HepG2 (cell line): ENCODE data around the gene ACSS1. TPM values are rescaled to one million over a fixed set of nuclear protein-coding genes. Genes with fewer than 3 reads are reported as not detected.

ENCODE experiments used
- GABPA ChIP-seq, 2 experiments: IDR thresholded peaks; 2 replicates each; pipeline ENCODE4 v1.6.1; 2011 to 2016; ENCODE audit warnings: low read depth in 2 of 2, low read length in 1 of 2, missing biosample characterization in 1 of 2, missing genetic modification characterization in 1 of 2
- GTF2F1 ChIP-seq: fragments of 150-350 bp; IDR thresholded peaks from 2 replicates; pipeline ENCODE4 v1.6.1; 2014; ENCODE audit warnings: low read length
- NBN ChIP-seq: fragments of 450-650 bp; conservative IDR thresholded peaks from 2 replicates; pipeline ENCODE4 v1.6.1; 2017
- SCMH1 ChIP-seq: sonication (generic); formaldehyde crosslinking; IDR thresholded peaks from 2 replicates; pipeline ENCODE4 v1.9.0; 2021; ENCODE audit warnings: missing genetic modification reagents, mild to moderate bottlenecking, borderline replicate concordance
- TSC22D2 ChIP-seq: sonication (generic); formaldehyde crosslinking; IDR thresholded peaks from 2 replicates; pipeline ENCODE4 v1.5.1; 2020; ENCODE audit warnings: missing genetic modification reagents, mild to moderate bottlenecking, borderline replicate concordance
- ZEB1 ChIP-seq: IDR thresholded peaks from 2 replicates; pipeline ENCODE4 v1.6.1; 2012; ENCODE audit warnings: mild to moderate bottlenecking, low read depth, inconsistent platforms; ENCODE audit not compliant: insufficient replicate concordance
- ZMYM2 ChIP-seq: sonication (generic); formaldehyde crosslinking; IDR thresholded peaks from 2 replicates; pipeline ENCODE4 v1.8.0; 2022; ENCODE audit warnings: mild to moderate bottlenecking, missing genetic modification reagents
- ZNF10 ChIP-seq: sonication (generic); formaldehyde crosslinking; IDR thresholded peaks from 2 replicates; pipeline ENCODE4 v1.4.0; 2020; ENCODE audit warnings: mild to moderate bottlenecking, low read depth, missing genetic modification reagents, borderline replicate concordance
- ZNF30 ChIP-seq: sonication (generic); formaldehyde crosslinking; IDR thresholded peaks from 2 replicates; pipeline ENCODE4 v1.5.0; 2020; ENCODE audit warnings: mild to moderate bottlenecking, missing genetic modification reagents
- ZNF318 ChIP-seq: sonication (generic); formaldehyde crosslinking; IDR thresholded peaks from 2 replicates; pipeline ENCODE4 v1.4.0; 2020; ENCODE audit warnings: mild to moderate bottlenecking, missing genetic modification reagents
- ZNF781 ChIP-seq: sonication (generic); formaldehyde crosslinking; IDR thresholded peaks from 2 replicates; pipeline ENCODE4 v1.5.1; 2020; ENCODE audit warnings: borderline replicate concordance, mild to moderate bottlenecking, missing genetic modification reagents; ENCODE audit errors: not compliant biosample characterization
- ZNF792 ChIP-seq: IDR thresholded peaks from 2 replicates; pipeline ENCODE4 v1.6.1; 2016
- ZNF816 ChIP-seq: sonication (generic); formaldehyde crosslinking; IDR thresholded peaks from 2 replicates; pipeline ENCODE4 v1.8.0; 2022; ENCODE audit warnings: missing genetic modification reagents, mild to moderate bottlenecking, borderline replicate concordance
- polyA plus RNA-seq, 8 experiments: library from polyadenylated mRNA; depleted of rRNA in 3 of 8; stranded (reverse) in 7 of 8; unstranded in 1 of 8; fragments of >200 nt; fragmentation: Illumina TruSeq in 4 of 8; extraction: Trizol in 4 of 8; gene quantifications; 2 replicates each; pipeline versions ENCODE4 v1.2.1 to v1.2.3, GENCODE V29; 2011 to 2016; ENCODE audit warnings: low read depth in 4 of 8, missing spikeins in 1 of 8, mixed read lengths in 1 of 8; ENCODE audit not compliant: insufficient read depth in 1 of 8
- total RNA-seq, 5 experiments: library from RNA; depleted of rRNA; stranded (reverse); fragments of >200 nt; fragmentation: Illumina TruSeq; extraction: Trizol; gene quantifications; 2 replicates each; pipeline ENCODE4 v1.2.3, GENCODE V29; 2016; ENCODE audit warnings: low read depth in 1 of 5
- TF ChIP-seq, protein P1 (sequence below): IDR thresholded peaks from 2 replicates; pipeline ENCODE4 v1.4.0; 2020; ENCODE audit warnings: mild to moderate bottlenecking, missing genetic modification reagents
- TF ChIP-seq, protein P2 (sequence below): IDR thresholded peaks from 2 replicates; pipeline ENCODE4 v1.6.1; 2016

ACSS1 gene
- total and polyA plus RNA-seq, 2 of the 13 experiments (the other 11 are each of a cell fraction or from before 2014, with no cell fraction given) = 15.2 to 41.6 TPM

- no peak for TF ChIP-seq ZNF318 (CRISPR knock-in tag)
- no peak for TF ChIP-seq ZNF10 (CRISPR knock-in tag)
- no peak for TF ChIP-seq ZNF816 (CRISPR knock-in tag)
- no peak for TF ChIP-seq GABPA (IDR thresholded peaks at IDR 0.05; ENCODE audit: low read depth, low read length)
- TF ChIP-seq GABPA (CRISPR knock-in tag; IDR thresholded peaks at IDR 0.05; ENCODE audit: low read depth) = no peak
- TF ChIP-seq, protein P1, sequence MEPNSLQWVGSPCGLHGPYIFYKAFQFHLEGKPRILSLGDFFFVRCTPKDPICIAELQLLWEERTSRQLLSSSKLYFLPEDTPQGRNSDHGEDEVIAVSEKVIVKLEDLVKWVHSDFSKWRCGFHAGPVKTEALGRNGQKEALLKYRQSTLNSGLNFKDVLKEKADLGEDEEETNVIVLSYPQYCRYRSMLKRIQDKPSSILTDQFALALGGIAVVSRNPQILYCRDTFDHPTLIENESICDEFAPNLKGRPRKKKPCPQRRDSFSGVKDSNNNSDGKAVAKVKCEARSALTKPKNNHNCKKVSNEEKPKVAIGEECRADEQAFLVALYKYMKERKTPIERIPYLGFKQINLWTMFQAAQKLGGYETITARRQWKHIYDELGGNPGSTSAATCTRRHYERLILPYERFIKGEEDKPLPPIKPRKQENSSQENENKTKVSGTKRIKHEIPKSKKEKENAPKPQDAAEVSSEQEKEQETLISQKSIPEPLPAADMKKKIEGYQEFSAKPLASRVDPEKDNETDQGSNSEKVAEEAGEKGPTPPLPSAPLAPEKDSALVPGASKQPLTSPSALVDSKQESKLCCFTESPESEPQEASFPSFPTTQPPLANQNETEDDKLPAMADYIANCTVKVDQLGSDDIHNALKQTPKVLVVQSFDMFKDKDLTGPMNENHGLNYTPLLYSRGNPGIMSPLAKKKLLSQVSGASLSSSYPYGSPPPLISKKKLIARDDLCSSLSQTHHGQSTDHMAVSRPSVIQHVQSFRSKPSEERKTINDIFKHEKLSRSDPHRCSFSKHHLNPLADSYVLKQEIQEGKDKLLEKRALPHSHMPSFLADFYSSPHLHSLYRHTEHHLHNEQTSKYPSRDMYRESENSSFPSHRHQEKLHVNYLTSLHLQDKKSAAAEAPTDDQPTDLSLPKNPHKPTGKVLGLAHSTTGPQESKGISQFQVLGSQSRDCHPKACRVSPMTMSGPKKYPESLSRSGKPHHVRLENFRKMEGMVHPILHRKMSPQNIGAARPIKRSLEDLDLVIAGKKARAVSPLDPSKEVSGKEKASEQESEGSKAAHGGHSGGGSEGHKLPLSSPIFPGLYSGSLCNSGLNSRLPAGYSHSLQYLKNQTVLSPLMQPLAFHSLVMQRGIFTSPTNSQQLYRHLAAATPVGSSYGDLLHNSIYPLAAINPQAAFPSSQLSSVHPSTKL (CRISPR knock-in tag) = peak; percentile 25; the same call in 1 of the 2 replicates
- TF ChIP-seq SCMH1 (CRISPR knock-in tag) = no peak
- TF ChIP-seq, protein P2, sequence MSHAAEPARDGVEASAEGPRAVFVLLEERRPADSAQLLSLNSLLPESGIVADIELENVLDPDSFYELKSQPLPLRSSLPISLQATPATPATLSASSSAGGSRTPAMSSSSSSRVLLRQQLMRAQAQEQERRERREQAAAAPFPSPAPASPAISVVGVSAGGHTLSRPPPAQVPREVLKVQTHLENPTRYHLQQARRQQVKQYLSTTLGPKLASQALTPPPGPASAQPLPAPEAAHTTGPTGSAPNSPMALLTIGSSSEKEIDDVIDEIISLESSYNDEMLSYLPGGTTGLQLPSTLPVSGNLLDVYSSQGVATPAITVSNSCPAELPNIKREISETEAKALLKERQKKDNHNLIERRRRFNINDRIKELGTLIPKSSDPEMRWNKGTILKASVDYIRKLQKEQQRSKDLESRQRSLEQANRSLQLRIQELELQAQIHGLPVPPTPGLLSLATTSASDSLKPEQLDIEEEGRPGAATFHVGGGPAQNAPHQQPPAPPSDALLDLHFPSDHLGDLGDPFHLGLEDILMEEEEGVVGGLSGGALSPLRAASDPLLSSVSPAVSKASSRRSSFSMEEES (CRISPR knock-in tag) = 0 out of 2 replicates have a peak, but pooled peaks have one; percentile 16
- TF ChIP-seq ZNF792 (CRISPR knock-in tag) = 0 out of 2 replicates have a peak, but pooled peaks have one; percentile 7
- no peak for TF ChIP-seq GTF2F1
- peak; percentile 22 for TF ChIP-seq ZEB1
- TF ChIP-seq ZNF30 (CRISPR knock-in tag) = no peak
- no peak for TF ChIP-seq NBN
- TF ChIP-seq TSC22D2 (CRISPR knock-in tag) = 0 out of 2 replicates have a peak, but pooled peaks have one; percentile 18
- TF ChIP-seq ZNF781 (CRISPR knock-in tag) = no peak
- no peak for TF ChIP-seq ZMYM2 (CRISPR knock-in tag)
These were observed 7.8 kb upstream of the ACSS1 start (continued) for GRCh38 chr20:25065625-25066338.
